ENCODE data around the gene CPEB2.

- TF ChIP-seq EZH2phosphoT487 (IDR thresholded peaks at IDR 0.05; ENCODE audit: insufficient read depth, low read depth) (no peak), EZH2 (IDR thresholded peaks at IDR 0.05; ENCODE audit: insufficient read depth, poor library complexity, severe bottlenecking) (no peak)
These were observed 37.2 kb upstream of the CPEB2 start for GRCh38 chr4:14965071-14965470.
